HG02610 (cell line): Measurements from ENCODE around the gene CCL7.
"Not testable (repeated sequence)": the region's sequence is repeated elsewhere in the genome, so short reads cannot be mapped to it uniquely, and the experiment has no call there.

Experiments
- ATAC-seq: cut with Tn5 transposase; IDR thresholded peaks from one replicate; pipeline ENCODE4 v1.9.1; 2021; ENCODE audit warnings: mild to moderate bottlenecking, moderate library complexity; ENCODE audit not compliant: unreplicated experiment

Gene CCL7

GRCh38 chr17:34269969-34270368 lies at the start of gene CCL7:
Gene CCL7 (plus strand): TSS chr17:34270221. CDS start chr17:34270291, 70 bp downstream.
- no peak for ATAC-seq

GRCh38 chr17:34220752-34221395 lies 49.1 kb upstream of the CCL7 start:
- no peak for ATAC-seq

DNA sequence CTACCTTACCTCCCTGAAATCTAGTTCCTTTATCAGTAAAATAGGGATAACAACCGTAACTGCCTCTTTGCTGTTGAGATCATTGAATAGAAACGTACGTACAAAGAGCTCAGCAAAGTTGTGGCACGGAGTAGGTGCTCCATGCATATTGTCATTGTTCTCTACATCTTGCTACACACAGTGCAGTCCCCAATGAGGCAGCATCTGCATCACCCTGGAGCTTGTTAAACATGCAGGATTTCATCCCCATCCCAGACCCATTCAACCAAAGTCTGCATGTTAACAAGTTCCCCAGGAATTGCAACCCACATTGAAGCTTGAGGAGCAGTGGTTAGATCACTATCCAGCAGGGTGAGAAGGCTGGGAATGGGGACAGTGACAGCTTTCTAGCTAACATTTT lies 48.6 kb upstream of the CCL7 start:
- no peak for ATAC-seq

DNA sequence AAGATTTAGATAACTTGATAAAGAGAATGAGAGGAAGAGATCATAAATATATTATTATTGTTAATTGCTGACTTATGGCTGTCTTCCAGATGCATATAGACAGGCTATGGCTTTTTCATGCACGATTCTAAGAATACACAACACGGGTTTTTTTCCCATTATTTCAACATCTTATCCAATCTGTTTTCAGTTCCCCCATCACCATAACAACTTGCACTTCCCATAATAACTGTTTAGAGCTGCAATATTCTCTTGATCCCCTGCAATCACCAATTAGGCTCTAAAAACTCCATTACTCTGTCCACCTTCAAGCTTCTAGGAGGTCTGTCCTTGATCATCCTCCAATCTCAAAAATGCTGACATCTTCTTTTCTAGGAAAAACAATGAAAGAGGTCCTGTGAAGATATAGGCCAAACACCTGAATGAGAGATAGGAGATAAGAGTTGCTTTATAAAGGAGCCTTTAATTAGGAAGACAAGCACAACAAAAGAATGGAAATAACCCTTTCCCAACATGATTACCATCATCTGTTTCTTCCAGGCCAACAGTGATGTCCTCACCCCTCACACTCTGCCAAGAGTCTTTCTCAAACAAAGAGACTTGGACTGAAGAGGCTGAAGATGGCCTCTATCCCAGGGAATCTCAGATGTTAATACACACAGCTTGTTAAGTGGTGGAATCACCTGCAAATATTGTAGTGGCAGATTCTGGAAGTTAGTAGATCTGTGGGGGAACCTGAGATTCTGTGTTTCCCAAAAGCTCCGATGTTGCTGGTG lies 47.1 kb upstream of the CCL7 start:
- ATAC-seq = no peak

GRCh38 chr17:34225046-34225445 lies 45.0 kb upstream of the CCL7 start:
- no peak for ATAC-seq

GRCh38 chr17:34226011-34226743 lies 43.8 kb upstream of the CCL7 start:
- no peak for ATAC-seq

DNA sequence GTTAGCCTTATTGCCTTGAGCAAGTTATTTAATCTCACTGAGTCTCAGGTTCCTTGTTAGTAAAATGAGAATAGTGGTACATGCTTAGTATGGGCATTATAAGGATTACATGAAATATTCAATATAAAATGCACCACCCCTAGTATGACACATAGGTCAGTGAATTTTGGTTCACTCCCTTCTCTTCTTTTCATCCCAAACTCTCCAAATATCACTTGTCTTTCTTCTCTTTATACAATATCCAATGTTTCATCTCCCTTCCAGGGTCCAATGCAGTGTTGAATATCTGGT lies 43.3 kb upstream of the CCL7 start:
- no peak for ATAC-seq

DNA sequence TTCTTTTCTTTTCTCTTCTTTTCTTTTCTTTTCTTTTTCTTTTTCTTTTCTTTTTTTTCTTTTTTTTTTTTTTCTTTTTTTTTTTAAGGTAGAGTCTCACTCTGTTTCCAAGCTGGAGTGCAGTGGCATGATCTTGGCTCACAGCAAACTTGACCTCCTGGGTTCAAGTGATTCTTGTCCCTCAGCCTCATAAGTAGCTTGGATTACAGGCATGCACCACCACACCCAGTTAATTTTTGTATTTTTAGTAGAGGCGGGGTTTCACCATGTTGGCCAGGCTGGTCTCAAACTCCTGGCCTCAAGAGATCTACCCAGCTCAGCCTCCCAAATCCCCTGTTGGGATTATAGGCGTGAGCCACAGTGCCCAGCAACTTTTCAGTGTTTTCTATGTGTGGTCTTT lies 42.7 kb upstream of the CCL7 start:
- ATAC-seq = not testable (repeated sequence)

DNA sequence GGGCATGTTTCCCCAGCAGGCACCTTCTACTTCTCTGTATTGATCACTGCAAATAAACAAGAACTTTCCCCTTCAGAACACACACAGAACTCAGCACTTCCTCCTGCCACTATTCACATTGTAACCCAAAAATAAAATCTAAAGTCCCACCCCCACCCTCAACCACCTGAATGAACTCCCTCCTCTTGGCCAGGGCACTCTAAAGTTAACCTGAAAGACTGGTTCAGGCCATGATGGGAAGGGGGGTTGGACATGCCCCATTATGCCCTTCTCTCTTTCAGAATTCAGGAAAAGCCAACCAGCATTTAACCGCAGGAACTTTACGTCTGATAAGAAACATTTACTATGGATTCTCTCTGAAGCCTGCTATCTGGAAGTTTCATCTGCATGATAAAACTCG lies 42.3 kb upstream of the CCL7 start:
- ATAC-seq = no peak

GRCh38 chr17:34228781-34229180 lies 41.2 kb upstream of the CCL7 start:
- no peak for ATAC-seq

DNA sequence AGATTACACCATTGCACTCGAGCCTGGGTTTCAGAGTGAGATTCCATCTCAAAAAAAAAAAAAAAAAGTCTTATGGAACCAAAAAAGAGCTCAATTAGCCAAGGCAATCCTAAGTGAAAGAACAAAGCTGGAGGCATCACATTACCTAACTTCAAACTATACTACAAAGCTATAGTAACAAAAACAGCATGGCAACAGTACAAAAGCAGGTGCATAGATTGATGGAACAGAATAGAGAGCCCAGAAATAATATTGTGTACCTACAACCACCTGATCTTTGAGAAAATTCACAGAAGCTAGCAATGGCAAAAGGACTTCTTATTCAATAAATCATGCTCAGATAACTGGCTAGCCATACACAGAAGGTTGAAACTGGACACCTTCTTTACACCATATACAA lies 39.7 kb upstream of the CCL7 start:
- no peak for ATAC-seq

DNA sequence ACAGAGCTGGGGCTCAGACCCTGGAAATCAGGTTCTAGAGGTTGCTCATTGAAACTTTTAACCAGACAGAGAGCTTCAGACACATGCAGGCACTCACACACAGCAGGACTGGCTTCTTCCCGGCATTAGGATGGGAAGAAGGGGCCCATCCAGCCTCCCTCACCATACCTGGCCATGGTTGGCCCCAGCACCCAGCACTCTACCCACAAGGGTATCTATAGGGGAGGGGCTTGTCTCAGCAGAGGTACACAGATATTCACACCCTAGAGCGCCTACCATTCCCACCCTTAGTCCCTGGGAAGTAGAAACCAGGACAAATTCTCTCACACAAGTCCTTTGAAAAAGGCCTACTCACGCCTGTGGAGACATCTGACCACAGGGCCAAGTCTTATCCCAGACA lies 35.4 kb upstream of the CCL7 start:
- no peak for ATAC-seq

DNA sequence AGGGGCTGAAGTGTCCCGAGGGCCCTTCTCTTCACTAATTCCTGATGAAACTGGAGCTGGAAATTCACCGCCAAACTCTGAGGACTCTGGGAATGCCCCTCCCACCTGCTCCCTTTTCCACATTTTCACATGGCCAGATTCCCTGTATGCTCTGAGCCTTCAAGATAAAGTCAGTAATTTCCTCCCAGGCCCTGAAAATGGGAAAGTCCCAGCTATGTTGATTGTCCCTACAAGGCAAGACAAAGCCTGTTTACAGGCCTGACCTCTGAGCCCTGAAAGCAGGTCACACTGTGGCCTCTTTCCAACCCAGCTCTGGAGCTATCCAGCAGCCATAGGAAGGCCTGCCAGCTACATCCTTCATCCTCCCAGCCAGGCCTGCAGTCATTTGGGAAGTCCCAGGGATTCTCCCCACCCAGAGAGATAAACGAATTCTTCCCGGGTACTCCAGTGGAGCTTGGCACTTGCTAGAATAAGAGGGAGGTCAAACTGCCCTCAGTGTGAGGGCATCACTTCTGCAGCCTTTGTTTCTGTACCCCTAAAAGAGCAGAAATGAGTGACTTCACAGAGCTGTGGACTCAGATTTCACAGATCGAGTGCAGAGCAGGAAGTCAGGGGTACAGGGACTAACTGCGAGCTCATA lies 34.5 kb upstream of the CCL7 start:
- ATAC-seq = no peak

- ATAC-seq = no peak
These were observed 33.6 kb upstream of the CCL7 start for GRCh38 chr17:34236281-34236892.

DNA sequence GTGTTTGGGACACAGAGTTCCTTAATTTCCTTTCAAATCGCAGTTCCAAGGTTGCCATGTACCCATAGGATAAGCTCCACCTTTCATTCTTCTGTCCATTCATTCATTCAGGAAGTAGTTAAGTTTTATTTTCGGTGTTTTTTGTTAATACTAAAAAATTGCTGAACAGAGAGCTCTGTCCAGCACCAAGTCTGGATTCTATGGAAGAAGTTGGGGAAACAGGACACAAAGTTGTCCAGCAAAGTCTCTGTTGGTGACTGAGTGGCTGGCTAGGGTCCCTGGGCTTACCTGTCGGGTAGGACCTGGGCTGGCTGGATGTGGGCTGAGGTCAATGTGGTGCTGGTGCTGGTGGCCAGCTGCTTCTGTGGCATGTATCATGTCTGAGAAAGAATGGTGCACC lies 32.6 kb upstream of the CCL7 start:
- ATAC-seq = no peak

DNA sequence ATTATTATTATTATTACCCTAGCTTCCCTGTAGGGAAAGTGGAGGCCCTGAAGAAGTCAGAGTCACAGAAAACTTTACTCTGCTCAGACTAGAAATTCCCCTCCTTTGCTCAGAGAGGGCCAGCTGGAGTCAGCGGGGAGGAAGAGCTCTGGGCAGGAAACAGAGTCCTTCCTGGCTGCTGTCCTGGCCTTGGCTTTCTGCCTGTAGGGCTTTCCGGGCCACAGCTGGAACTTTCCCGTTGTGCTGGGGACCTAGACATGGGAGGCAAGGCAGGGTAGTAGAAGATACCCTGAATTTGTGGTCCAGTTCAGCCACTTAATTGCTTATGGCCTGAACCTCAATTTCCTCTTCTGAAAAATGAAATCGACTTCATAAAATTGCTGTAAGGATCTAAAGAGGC lies 29.0 kb upstream of the CCL7 start:
- no peak for ATAC-seq

DNA sequence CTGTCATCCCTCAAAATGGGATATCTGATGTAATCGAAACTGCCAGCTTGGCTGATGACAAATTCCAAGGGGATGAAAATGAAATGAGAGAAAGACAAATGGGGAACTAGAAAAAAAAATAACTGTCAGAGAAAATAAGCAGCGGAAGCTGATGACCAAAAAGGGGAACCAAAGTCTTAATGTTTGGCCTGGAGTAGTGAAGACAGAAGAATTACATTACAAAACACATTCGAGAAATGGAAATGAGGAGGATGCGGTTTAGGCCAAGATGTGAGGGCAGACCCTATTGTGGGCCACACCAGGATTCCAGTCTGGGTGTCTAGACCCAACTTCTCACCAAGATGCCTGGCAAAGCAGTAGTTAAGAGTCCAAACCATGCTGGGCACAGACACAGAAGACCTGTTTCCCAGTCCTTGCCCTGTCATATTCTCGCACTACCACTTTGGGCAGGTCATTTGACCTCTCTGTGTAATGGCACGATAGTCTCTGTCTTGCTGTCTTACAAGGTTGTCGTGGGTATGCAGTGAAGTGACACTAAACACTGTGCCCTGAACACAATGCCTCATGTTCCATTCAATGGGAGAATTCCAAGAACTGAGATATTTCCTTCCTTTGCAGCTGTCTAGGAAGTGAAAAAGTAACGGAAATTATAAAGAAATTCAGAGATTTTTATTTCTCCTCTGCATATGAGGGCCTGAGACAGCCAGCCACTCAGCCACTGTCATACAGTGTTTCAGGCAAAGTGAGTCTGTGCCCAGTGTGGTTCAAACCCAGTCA lies 27.2 kb upstream of the CCL7 start:
- ATAC-seq = no peak

DNA sequence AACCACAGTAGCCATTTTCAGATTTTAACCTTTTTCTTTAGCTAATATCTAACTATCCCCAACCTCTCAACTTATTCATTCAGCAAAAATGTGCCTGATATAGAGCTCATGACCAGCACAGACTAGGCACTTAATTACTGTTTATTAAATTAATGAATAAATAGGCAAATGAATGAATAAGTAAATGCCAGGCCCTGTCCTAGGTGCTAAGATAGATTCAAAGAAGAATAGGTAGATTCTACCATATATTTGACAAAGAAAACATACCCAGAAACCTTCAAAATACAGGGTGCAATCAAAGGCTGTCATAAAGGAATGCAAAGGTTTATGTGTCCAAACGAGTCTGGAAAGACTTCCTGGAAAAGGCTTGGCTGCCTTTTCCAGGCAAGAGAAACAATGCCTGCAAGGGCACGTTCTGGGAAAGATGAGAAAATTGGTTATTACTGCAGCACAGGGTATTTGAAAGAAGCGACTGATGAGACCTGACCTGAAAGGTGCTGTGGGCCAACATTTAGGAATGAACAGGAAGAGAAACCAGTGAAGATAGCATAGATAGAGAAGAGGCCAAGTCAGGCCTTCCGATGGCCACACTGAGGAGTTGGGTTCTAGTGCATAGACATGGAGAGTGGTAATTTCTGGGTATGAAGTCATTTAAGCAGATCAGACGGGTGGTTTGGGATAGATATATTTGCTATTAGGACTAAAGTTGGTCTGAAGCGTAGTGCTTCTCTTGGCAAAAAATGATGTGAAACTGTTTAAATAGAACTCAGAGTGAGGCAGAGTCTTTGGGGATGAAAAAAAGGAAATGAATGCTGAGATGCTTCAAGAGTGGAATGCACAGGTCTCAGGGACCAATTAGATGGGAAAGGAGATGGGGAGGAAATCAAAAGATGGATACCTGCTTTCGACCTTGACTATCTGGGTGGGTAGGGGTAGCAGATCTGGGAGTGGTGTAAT lies 26.4 kb upstream of the CCL7 start:
- no peak for ATAC-seq

GRCh38 chr17:34245351-34245905 lies 24.6 kb upstream of the CCL7 start:
- no peak for ATAC-seq
